GM10248 (cell line): Measurements from ENCODE around the gene PLD5.
"Not testable (repeated sequence)": the region's sequence is repeated elsewhere in the genome, so short reads cannot be mapped to it uniquely, and the experiment has no call there.

Experiments
- CTCF ChIA-PET: fragments of 300-600 bp; sonication (Branson Sonifier 250); formaldehyde crosslinking; extraction: SDS; loops from one replicate; lab custom pipeline; 2021; ENCODE audit warnings: antibody characterized with exemption; lab: Yijun Ruan, JAX
- POLR2A ChIA-PET: fragments of 350-650 bp; sonication (Branson Sonifier 250); formaldehyde crosslinking; extraction: SDS; loops from one replicate; lab custom pipeline; 2020; ENCODE audit warnings: antibody characterized with exemption; lab: Yijun Ruan, JAX
- DNase-seq: peaks from one replicate; pipeline ENCODE4 v3.0.0; 2012; ENCODE audit errors: extremely low spot score
- CTCF ChIP-seq: IDR thresholded peaks from 2 replicates; pipeline ENCODE4 v1.5.1; 2012; ENCODE audit warnings: mild to moderate bottlenecking, low read depth; ENCODE audit errors: extremely low read depth, missing control alignments, control extremely low read depth

PLD5 gene

GRCh38 chr1:242318140-242318539 lies 206.4 kb downstream of the PLD5 start:
- ChIA-PET CTCF (no interaction called here), POLR2A (no interaction called here)
- DNase-seq = no peak

GRCh38 chr1:242314865-242315264 lies 209.6 kb downstream of the PLD5 start:
- POLR2A ChIA-PET, CTCF ChIA-PET, DNase-seq: not testable (repeated sequence)

More at GRCh38 chr1:242318140-242318539, 206.4 kb downstream of the PLD5 start:
- no peak for TF ChIP-seq CTCF

GRCh38 chr1:242314085-242314649 lies 210.3 kb downstream of the PLD5 start:
- DNase-seq, CTCF ChIA-PET, POLR2A ChIA-PET: not testable (repeated sequence)

GRCh38 chr1:242308681-242309080 lies 215.8 kb downstream of the PLD5 start:
- POLR2A ChIA-PET, DNase-seq, CTCF ChIA-PET: not testable (repeated sequence)

GRCh38 chr1:242293781-242294180 lies 230.7 kb downstream of the PLD5 start:
- CTCF ChIA-PET, DNase-seq, POLR2A ChIA-PET: not testable (repeated sequence)

GRCh38 chr1:242288067-242288466 lies 236.4 kb downstream of the PLD5 start:
- CTCF ChIA-PET, DNase-seq, POLR2A ChIA-PET: not testable (repeated sequence)

GRCh38 chr1:242282758-242283485 lies 241.6 kb downstream of the PLD5 start:
- DNase-seq, POLR2A ChIA-PET, CTCF ChIA-PET: not testable (repeated sequence)

- POLR2A ChIA-PET, DNase-seq, CTCF ChIA-PET: not testable (repeated sequence)
Measured at GRCh38 chr1:242278406-242278805, 246.1 kb downstream of the PLD5 start.

- DNase-seq, CTCF ChIA-PET, POLR2A ChIA-PET: not testable (repeated sequence)
Measured at GRCh38 chr1:242276769-242277168, 247.7 kb downstream of the PLD5 start.

- CTCF ChIA-PET, DNase-seq, POLR2A ChIA-PET: not testable (repeated sequence)
Measured at GRCh38 chr1:242267004-242267403, 257.5 kb downstream of the PLD5 start.

GRCh38 chr1:242264419-242264818 lies 260.1 kb downstream of the PLD5 start:
- CTCF ChIA-PET = interaction anchor here (1.1 kb wide), 1 partner anchor 36 kb away, joined by 3 read pairs; no protein-coding TSS in a partner anchor
- DNase-seq, POLR2A ChIA-PET: not testable (repeated sequence)

- no peak for DNase-seq
- no peak for TF ChIP-seq CTCF
- POLR2A ChIA-PET = no interaction called here
- CTCF ChIA-PET = no interaction called here
Measured at GRCh38 chr1:242245255-242245654, 279.2 kb downstream of the PLD5 start.
